ENCODE measurements around the gene DLL3.

Gene DLL3

DNA sequence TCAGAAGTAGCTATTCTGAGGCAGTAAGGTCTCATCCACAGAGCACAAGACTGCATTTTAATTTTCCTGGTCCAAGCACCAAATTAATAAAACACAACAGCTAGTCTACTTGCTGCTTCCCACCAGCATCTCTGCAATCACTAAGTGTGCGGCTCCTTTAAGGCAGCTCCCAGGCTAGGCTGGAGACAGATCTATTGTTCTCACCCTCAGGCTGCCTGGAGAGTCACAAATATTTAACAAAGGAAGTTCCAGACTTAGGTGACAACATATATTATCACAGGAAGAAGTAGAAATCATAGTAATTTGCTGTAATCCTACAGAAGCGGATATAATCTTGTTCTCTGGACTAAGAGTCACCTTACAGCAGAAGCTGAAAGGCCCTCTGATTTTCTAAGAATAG lies 43.5 kb downstream of the DLL3 start:
- no peak overlapping the region for H3K4me3 ChIP-seq (ENCODE audit: low read depth, low read length)

DNA sequence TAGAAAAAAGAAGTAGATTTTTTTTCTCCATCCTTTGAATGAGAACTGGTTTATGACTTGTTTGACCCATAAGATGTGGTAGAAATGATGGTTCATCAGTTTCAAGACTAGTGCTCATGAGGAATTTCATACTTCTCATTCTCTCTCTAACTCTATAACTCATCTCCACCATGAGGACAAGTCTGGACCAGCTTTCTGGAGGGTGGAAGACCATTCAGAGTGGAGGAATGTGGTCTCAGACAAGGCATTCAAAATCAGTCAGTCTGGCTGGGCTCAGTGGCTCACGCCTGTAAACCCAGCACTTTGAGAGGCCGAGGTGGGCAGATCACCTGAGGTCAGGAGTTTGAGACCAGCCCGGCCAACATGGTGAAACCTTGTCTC lies 44.7 kb downstream of the DLL3 start:
- no peak for DNase-seq (ENCODE audit: low read depth)
- no peak overlapping the region for H3K4me3 ChIP-seq (ENCODE audit: low read depth, low read length)

More for the DNA sequence above, 43.5 kb downstream of the DLL3 start:
- no peak for DNase-seq (ENCODE audit: low read depth)

DNA sequence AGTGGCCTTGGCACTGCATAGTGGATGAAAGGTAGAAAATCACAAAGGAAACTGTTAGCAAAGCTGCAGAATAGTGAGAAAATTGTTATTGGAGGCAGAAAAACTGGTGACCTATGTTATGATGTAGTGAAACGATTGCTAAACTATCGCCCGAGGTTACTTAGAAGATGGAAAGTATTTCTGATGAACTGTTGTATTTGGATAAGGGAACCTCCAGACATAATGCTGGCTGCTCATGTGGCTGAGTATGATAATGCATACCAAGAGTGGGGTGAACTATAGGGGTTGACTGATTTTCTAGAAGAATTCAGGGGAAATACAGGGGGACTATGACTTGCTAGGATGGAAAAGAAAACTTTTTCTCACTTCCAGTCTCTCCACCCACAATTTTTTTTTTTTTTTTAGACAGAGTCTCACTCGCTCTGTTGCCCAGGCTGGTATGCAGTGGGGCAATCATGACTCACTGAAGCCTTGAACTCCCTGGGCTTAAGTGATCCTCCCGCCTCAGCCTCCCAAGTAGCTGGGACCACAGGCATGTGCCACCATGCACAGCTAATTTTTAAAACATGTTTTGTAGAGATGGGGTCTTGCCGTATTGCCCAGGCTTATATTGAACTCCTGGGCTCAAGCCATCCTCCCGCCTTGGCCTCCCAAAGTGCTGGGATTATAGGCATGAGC lies 45.6 kb downstream of the DLL3 start:
- H3K4me3 ChIP-seq (ENCODE audit: low read depth, low read length) = no peak overlapping the region
- no peak for DNase-seq (ENCODE audit: low read depth)

DNA sequence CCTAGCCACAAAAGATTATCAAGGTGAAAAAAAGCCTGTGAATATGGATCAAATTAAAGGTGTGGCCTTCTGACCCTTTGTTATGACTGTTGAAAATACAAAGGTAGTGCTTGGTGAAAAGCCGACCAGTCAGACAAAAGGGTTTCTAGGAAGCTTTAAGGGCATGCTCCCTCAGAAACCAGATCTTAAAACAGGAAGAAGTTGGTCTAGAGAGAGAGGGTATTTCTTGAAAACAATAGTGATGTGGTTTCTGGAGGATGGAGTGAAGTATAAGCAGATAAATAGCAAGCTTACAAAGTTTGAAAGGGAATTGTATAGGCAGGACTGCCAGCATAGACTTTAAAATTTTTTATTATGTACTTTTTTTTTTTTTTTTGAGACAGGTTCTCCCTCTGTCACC lies 46.2 kb downstream of the DLL3 start:
- DNase-seq (ENCODE audit: low read depth) = no peak
- H3K4me3 ChIP-seq (ENCODE audit: low read depth, low read length) = no peak overlapping the region

DNA sequence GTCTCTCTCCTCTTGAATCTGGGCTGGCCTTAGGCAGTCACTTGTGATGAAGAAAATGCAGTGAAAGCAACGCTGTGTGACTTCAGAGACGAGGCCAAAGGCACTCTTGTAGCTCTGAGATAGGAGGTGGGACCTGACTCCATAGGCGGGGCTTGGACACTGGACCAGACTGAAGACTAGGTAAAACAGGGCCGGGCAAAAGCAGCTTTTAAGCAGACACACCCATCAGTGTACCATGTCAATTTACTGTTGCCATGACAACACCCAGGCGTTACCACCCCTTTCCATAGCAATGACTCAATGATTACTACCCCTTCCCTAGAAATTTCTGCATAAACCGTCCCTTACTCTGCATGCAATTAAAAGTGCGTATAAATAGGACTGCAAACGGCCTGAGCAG lies 47.9 kb downstream of the DLL3 start:
- DNase-seq (ENCODE audit: low read depth) = no peak
- no peak overlapping the region for H3K4me3 ChIP-seq (ENCODE audit: low read depth, low read length)

DNA sequence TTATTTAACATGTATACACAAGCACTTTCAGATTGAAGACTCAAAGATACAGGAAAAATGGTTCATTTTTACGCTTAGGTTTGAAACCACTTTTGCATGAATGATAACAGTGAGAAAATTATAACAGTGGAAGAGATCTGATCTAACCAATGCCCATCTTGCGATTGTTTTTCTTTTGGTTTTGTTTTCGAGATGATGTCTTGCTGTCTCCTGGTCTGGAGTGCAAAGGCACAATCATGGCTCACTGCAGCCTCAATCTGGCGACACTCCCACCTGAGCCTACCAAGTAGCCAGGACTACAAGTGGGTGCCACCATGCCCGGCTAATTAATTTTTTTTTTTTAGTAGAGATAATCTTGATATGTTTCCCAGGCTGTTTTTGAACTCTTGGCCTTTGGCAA lies 51.5 kb downstream of the DLL3 start:
- DNase-seq (ENCODE audit: low read depth) = no peak
- no peak overlapping the region for H3K4me3 ChIP-seq (ENCODE audit: low read depth, low read length)

DNA sequence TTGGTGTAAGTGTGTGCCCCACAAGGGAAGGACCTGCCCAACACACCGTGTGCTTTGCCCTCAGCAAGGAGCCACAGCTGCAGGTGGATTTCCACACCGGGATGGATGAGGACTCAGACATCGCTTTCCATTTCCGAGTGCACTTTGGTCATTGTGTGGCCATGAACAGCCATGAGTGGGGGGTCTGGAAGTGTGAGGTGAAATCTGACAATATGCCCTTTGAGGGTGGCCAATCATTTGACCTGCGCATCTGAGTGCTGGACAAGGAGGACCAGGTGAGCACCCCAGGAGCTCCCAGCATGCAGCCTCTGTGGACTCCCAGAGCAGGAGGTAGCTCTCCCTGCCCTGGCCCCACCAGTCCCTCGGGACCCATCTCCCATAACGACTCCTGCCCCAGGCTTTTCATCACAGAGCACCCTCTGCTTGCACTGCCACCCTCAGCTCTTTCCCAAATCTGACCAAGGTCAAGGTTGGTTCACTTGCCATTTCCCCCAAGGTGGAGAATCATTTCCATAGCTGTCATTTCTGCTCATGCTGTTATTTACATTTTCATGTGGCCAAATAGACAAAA lies 54.4 kb downstream of the DLL3 start:
- H3K4me3 ChIP-seq (ENCODE audit: low read depth, low read length) = no peak overlapping the region
- DNase-seq (ENCODE audit: low read depth) = no peak

DNA sequence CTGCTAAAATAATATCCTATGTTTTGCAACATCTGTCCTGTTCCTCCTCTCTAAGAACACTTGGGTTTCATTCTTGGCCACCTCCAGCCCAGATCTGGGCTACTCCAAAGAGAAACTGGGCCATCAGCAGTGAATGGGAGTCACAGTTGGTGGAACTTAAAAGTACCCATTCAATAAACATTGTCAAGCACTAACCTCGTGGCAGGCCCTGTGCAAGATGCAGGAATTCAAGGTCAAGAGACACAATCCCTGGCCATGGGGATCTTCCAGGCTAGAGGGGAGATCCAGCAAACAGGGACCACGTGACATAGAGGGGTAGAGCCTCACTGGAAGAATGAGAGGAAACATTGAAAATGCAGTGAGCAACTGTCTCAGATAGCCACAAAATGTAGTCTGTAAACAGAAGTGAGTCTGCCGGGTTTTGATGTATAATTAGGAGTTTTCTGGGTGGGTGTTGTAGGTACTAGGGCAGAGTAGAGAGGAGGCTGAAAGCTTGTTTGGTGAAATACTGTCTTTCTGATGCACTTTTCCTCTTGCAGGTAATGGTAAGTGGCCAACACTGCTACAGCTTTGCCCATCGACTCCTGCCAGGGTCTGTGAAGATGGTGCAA lies 56.1 kb downstream of the DLL3 start:
- H3K4me3 ChIP-seq (ENCODE audit: low read depth, low read length) = no peak overlapping the region
- no peak for DNase-seq (ENCODE audit: low read depth)

DNA sequence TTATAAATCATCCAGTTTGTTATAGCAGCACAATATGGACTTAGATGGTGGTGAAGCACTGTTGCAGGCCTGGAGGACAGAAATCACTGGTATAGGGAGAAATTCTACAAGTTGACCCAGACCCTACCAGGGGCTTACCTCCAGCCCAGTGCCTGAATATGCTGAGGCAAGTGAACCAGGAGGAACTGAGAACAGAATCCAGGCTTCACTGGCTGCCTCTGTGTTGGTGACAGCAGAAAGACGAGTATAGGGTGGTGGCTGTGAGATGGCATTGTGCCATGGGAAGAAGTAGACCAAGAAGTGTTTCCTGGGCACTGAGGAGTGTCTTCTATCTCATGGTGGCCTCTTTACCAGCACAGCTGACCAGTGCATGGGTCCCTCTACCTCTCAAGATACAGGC lies 57.1 kb downstream of the DLL3 start:
- no peak overlapping the region for H3K4me3 ChIP-seq (ENCODE audit: low read depth, low read length)
- no peak for DNase-seq (ENCODE audit: low read depth)

Measured in skeletal muscle cell (primary cell).